Peyer's patch (tissue), 4 donors: ENCODE results near the gene SHISA4.

Experiments used
- CTCF ChIP-seq, 6 experiments: fragments of 450-650 bp in 4 of 6; fragments of 200-600 bp in 2 of 6; sonication (generic) in 1 of 6; IDR thresholded peaks; one replicate each; pipeline ENCODE4 v1.5.1; 2017 to 2019; ENCODE audit warnings: antibody characterized with exemption in 6 of 6, mild to moderate bottlenecking in 3 of 6, moderate library complexity in 1 of 6
- POLR2A ChIP-seq, 2 donors: fragments of 450-650 bp; IDR thresholded peaks; one replicate each; pipeline ENCODE4 v1.5.1; 2017; ENCODE audit warnings: antibody characterized with exemption in 2 of 2, mild to moderate bottlenecking in 2 of 2, moderate library complexity in 2 of 2

DNA sequence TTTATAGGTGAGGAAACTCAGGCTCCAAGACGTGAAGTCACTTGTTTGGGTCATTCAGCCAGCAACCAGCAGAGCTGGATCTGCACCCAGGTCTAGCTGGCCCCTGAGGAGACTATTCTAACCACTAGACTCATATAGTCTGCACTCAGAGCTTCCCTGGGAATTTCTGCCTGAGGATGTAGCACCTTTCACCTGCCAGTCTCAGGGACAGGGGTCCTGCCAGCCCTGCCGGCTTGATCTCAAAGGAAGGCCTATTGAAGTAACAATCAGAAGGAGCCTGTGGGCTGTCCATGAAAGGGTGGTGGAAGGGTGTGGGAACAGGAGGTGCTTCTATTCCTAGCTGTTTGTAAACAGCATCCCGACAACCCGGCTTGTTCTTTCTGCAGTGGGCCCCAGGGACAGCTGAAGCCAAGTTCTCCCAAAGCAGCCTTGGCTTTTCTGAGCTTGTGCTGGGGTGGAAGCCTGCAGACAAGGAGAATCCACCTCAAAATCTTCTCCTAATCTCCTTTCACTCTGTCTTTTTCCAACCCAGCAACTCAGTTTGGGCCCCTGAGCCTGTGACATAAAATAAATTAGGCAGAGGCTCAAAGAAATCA is 49.8 kb downstream of the SHISA4 start:
- TF ChIP-seq CTCF (IDR thresholded peaks at IDR 0.05) (no peak), POLR2A (IDR thresholded peaks at IDR 0.05) (no peak)
